Loucy (cell line): ENCODE results near the gene XPNPEP3.

ENCODE experiments used
- H2AFZ ChIP-seq: fragments of 200-600 bp; sonication (generic); 2 replicates; pipeline ENCODE4 v1.6.0; 2016; ENCODE audit warnings: antibody characterized with exemption, mild to moderate bottlenecking, low read length, moderate library complexity
- H3F3A ChIP-seq: fragments of 200-600 bp; 2 replicates; pipeline ENCODE4 v1.6.0; 2016; ENCODE audit warnings: antibody characterized with exemption, low read depth, mild to moderate bottlenecking
- H3K27me3 ChIP-seq: fragments of 200-600 bp; sonication (generic); 2 replicates; pipeline ENCODE4 v1.6.1; 2014; ENCODE audit warnings: low read length, mild to moderate bottlenecking; ENCODE audit not compliant: insufficient read depth, poor library complexity, severe bottlenecking
- H3K36me3 ChIP-seq: fragments of 200-600 bp; sonication (generic); 2 replicates; pipeline ENCODE4 v1.6.1; 2016; ENCODE audit warnings: low read length; ENCODE audit not compliant: insufficient read depth
- H3K4me1 ChIP-seq: fragments of 200-600 bp; sonication (generic); 2 replicates; pipeline ENCODE4 v1.5.1; 2014; ENCODE audit warnings: low read length, mild to moderate bottlenecking; ENCODE audit not compliant: insufficient read depth, poor library complexity, severe bottlenecking
- H3K4me2 ChIP-seq: fragments of 200-600 bp; sonication (generic); 2 replicates; pipeline ENCODE4 v1.6.0; 2014; ENCODE audit warnings: antibody characterized with exemption, low read length, low read depth, mild to moderate bottlenecking; ENCODE audit not compliant: poor library complexity, severe bottlenecking
- H3K4me3 ChIP-seq: fragments of 200-600 bp; sonication (generic); 2 replicates; pipeline ENCODE4 v1.5.1; 2014; ENCODE audit warnings: low read length, mild to moderate bottlenecking, mixed read lengths; ENCODE audit not compliant: poor library complexity, severe bottlenecking
- H3K79me2 ChIP-seq: fragments of 200-600 bp; sonication (generic); 2 replicates; pipeline ENCODE4 v1.6.1; 2014; ENCODE audit warnings: low read length; ENCODE audit not compliant: insufficient read depth
- H3K9ac ChIP-seq: fragments of 200-600 bp; sonication (generic); 2 replicates; pipeline ENCODE4 v1.6.0; 2014; ENCODE audit warnings: mild to moderate bottlenecking, low read depth, low read length, moderate library complexity; ENCODE audit not compliant: poor library complexity, severe bottlenecking
- H3K9me2 ChIP-seq: fragments of 200-600 bp; sonication (generic); replicated peaks from 2 replicates; pipeline ENCODE4 v1.6.1; 2016; ENCODE audit warnings: low read depth, low read length, mixed read lengths
- H3K9me3 ChIP-seq: fragments of 200-600 bp; sonication (generic); 2 replicates; pipeline ENCODE4 v1.6.1; 2014; ENCODE audit warnings: mild to moderate bottlenecking, antibody characterized with exemption, low read length, low read depth; ENCODE audit not compliant: insufficient read depth
- H4K20me1 ChIP-seq: fragments of 200-600 bp; sonication (generic); 2 replicates; pipeline ENCODE4 v1.6.0; 2014; ENCODE audit warnings: antibody characterized with exemption, low read length, mild to moderate bottlenecking; ENCODE audit not compliant: insufficient read depth, poor library complexity, severe bottlenecking
- EZH2phosphoT487 ChIP-seq: fragments of 200-600 bp; IDR thresholded peaks from 2 replicates; pipeline ENCODE4 v1.6.1; 2018; ENCODE audit warnings: antibody characterized with exemption, mild to moderate bottlenecking, moderate library complexity, borderline replicate concordance
- TF ChIP-seq, protein P1 (sequence below): fragments of 200-600 bp; sonication (generic); conservative IDR thresholded peaks from 2 replicates; pipeline ENCODE4 v1.5.1; 2014; ENCODE audit warnings: mild to moderate bottlenecking, antibody characterized with exemption, low read length

XPNPEP3 gene

DNA sequence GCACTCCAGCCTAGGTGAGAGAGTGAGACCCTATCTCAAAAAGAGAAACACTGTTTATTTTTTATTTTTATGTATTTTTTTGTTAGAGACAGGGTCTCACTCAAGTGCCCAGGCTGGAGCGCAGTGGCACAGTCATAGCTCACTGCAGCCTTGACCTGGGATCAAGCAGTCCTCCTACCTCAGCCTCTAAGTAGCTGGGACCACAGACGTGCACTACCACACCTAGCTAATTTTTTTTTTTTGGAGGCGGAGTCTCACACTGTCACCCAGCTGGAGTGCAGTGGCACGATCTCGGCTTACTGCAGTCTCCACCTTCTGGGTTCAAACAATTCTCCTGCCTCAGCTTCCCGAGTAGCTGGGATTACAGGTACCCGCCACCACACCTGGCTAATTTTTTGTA lies 100.7 kb downstream of the XPNPEP3 start:
- peaks cover 71% of the 10 kb centered on the region for H3K79me2 ChIP-seq
- peaks cover 7% of the 10 kb centered on the region; the same call in 1 of the 2 replicates for H3K36me3 ChIP-seq
- no peaks in the 10 kb centered on the region for H3K27me3 ChIP-seq

GRCh38 chr22:40958299-40958698 lies 101.4 kb downstream of the XPNPEP3 start:
- H3K4me2 ChIP-seq, result no peak overlapping the region
- H3K9ac ChIP-seq, result no peak overlapping the region
- no peaks in the 10 kb centered on the region for H3K27me3 ChIP-seq
- no peaks in the 10 kb centered on the region for H3F3A ChIP-seq
- H3K4me3 ChIP-seq, result no peak overlapping the region
- H3K9me2 ChIP-seq, result no peaks in the 10 kb centered on the region
- no peaks in the 10 kb centered on the region for H3K9me3 ChIP-seq
- H4K20me1 ChIP-seq, result peaks cover 17% of the 10 kb centered on the region
- H3K36me3 ChIP-seq, result peaks cover 8% of the 10 kb centered on the region; the same call in 1 of the 2 replicates
- H3K4me1 ChIP-seq, result peaks cover 7% of the 10 kb centered on the region
- TF ChIP-seq EZH2phosphoT487, result no peak
- TF ChIP-seq, protein P1, sequence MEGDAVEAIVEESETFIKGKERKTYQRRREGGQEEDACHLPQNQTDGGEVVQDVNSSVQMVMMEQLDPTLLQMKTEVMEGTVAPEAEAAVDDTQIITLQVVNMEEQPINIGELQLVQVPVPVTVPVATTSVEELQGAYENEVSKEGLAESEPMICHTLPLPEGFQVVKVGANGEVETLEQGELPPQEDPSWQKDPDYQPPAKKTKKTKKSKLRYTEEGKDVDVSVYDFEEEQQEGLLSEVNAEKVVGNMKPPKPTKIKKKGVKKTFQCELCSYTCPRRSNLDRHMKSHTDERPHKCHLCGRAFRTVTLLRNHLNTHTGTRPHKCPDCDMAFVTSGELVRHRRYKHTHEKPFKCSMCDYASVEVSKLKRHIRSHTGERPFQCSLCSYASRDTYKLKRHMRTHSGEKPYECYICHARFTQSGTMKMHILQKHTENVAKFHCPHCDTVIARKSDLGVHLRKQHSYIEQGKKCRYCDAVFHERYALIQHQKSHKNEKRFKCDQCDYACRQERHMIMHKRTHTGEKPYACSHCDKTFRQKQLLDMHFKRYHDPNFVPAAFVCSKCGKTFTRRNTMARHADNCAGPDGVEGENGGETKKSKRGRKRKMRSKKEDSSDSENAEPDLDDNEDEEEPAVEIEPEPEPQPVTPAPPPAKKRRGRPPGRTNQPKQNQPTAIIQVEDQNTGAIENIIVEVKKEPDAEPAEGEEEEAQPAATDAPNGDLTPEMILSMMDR, result no peak
- H2AFZ ChIP-seq, result no peak overlapping the region
- peaks cover 64% of the 10 kb centered on the region for H3K79me2 ChIP-seq

More for the DNA sequence above, 100.7 kb downstream of the XPNPEP3 start:
- no peak overlapping the region for H3K9ac ChIP-seq
- TF ChIP-seq EZH2phosphoT487, result no peak
- TF ChIP-seq, protein P1, result no peak
- H3K4me3 ChIP-seq, result no peak overlapping the region
- no peak overlapping the region for H2AFZ ChIP-seq
- peaks cover 12% of the 10 kb centered on the region for H3K4me1 ChIP-seq
- no peaks in the 10 kb centered on the region for H3K9me3 ChIP-seq
- H3K4me2 ChIP-seq, result no peak overlapping the region
- no peaks in the 10 kb centered on the region for H3F3A ChIP-seq
- H4K20me1 ChIP-seq, result peaks cover 23% of the 10 kb centered on the region
- H3K9me2 ChIP-seq, result no peaks in the 10 kb centered on the region

- H4K20me1 ChIP-seq, result peaks cover 10% of the 10 kb centered on the region
- H3F3A ChIP-seq, result no peaks in the 10 kb centered on the region
- no peaks in the 10 kb centered on the region for H3K4me1 ChIP-seq
- no peak for TF ChIP-seq EZH2phosphoT487
- TF ChIP-seq, protein P1, result no peak
- H3K9ac ChIP-seq, result no peak overlapping the region
- H3K79me2 ChIP-seq, result peaks cover 46% of the 10 kb centered on the region
- H3K27me3 ChIP-seq, result no peaks in the 10 kb centered on the region
- no peak overlapping the region for H3K4me3 ChIP-seq
- H2AFZ ChIP-seq, result no peak overlapping the region
- no peaks in the 10 kb centered on the region for H3K9me3 ChIP-seq
- H3K36me3 ChIP-seq, result peaks cover 24% of the 10 kb centered on the region; the same call in 1 of the 2 replicates
- H3K4me2 ChIP-seq, result no peak overlapping the region
- no peaks in the 10 kb centered on the region for H3K9me2 ChIP-seq
Measured at GRCh38 chr22:40960145-40960544, 103.2 kb downstream of the XPNPEP3 start.
